ENCODE data around the gene EHBP1L1.

EHBP1L1 gene

GRCh38 chr11:65577756-65578109 lies 1.9 kb downstream of the EHBP1L1 start:
- no peak for DNase-seq (ENCODE audit: low read depth, low spot score)

DNA sequence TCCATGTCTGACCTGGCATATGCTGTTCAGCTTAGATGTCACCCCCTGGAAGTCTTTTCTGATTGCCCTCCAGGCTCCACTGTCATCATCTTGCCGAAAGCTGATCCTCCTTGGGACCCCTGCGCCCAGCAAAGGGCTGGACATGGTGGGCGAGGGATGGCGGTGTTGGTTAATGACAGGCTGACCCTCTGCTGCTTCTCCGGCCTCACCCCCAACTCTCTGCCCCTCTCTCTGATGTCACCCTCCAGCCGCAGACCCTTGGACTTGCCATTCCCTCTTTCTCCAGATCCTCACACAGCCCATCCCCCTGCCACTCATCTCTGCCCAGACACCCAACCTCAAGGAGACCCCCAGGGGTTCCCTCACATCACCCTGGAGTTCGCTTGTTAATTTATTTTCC lies 2.3 kb downstream of the EHBP1L1 start:
- DNase-seq (ENCODE audit: low read depth, low spot score): no peak

DNA sequence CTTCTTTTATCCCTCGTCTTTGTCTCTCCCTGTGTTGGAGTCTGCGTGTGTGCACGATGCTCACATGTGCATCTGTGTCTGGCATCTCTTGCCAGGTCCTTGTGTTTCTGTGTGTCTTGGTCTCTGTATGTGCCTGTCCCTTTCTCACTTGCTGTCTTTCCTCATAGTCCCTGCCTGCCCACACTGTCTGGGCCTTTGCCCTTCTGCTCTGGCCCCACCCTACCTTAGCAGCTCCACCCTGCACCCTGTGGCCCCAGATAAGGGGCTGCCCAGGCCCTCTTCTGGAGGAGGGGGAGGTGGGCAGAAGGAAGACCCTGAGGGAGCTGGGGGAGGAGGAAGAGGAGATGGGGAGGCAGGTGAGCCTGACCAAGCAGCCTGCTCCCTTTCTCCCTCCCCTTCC lies 2.8 kb downstream of the EHBP1L1 start:
- no peak for DNase-seq (ENCODE audit: low read depth, low spot score)

GRCh38 chr11:65579291-65579690 lies 3.4 kb downstream of the EHBP1L1 start:
- no peak for DNase-seq (ENCODE audit: low read depth, low spot score)

DNA sequence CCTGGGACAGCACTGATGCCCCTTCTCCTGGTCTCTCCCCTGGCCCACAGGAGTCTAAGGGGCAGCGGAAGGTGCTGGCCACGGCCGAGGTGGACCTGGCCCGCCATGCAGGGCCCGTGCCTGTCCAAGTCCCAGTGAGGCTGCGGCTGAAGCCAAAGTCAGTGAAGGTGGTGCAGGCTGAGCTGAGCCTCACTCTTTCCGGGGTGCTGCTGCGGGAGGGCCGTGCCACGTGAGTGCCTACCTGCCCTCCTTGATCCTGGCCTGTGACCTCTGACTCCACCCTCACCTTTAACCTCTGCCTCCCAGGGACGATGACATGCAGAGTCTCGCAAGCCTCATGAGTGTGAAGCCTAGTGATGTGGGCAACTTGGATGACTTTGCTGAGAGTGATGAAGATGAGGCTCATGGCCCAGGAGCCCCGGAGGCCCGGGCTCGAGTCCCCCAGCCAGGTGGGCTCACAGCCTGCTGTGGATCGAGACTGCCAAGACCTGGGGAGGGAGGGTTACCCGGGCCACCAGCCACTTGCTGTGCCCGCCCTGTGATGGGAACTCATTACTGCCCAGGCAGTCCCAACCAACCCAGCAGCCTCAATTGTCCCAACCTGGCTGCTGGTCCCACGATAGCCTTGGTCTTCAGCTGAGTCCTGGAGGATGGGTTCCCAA lies 4.3 kb downstream of the EHBP1L1 start:
- no peak for DNase-seq (ENCODE audit: low read depth, low spot score)

- DNase-seq (ENCODE audit: low read depth, low spot score): no peak
Measured at GRCh38 chr11:65580756-65581155, 4.9 kb downstream of the EHBP1L1 start.

DNA sequence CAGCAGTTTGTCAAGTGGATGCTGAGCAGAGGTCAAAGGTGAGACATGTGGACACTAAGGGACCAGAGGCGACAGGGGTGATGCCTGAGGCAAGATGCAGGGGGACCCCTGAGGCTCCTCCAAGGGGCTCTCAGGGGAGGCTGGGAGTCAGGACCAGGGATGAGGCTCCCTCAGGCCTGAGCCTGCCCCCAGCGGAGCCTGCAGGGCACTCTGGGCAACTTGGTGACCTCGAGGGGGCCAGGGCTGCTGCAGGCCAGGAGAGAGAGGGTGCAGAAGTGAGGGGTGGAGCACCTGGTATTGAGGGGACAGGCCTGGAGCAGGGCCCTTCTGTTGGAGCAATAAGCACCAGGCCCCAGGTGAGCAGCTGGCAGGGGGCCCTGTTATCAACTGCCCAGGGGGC lies 6.1 kb downstream of the EHBP1L1 start:
- no peak for DNase-seq (ENCODE audit: low read depth, low spot score)

DNA sequence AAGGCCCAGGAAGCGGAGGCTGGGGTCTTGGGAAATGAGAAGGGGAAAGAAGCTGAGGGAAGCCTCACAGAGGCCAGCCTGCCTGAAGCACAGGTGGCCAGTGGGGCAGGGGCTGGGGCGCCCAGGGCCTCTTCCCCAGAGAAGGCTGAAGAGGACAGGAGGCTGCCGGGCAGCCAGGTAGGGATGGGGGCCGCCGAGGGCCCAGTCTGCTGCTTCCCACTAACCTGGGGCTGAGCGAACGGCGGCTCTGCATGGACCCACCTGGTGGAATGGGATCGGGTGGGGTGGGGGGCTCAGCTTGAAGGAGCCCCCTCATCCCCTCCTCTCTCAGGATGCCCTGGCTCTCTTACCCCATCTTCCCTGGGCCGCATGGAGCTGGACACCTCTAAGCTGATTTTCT lies 7.7 kb downstream of the EHBP1L1 start:
- DNase-seq (ENCODE audit: low read depth, low spot score): no peak

DNA sequence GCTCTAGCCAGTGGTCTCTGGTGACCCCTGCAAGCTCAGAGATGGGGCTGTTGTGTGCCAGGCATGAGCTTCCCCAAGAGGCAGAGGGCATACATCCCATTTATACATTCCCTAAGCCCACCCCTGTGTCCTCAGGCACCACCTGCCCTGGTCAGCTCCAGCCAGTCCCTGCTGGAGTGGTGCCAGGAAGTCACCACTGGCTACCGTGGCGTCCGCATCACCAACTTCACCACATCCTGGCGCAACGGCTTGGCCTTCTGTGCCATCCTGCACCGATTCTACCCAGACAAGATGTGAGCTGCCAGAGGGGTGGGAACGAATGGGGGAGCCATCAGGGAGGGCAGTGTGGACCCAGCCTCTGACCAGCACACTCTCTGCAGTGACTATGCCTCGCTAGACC lies 8.3 kb downstream of the EHBP1L1 start:
- DNase-seq (ENCODE audit: low read depth, low spot score): no peak

GRCh38 chr11:65584723-65585171 lies 8.9 kb downstream of the EHBP1L1 start:
- DNase-seq (ENCODE audit: low read depth, low spot score): no peak

DNA sequence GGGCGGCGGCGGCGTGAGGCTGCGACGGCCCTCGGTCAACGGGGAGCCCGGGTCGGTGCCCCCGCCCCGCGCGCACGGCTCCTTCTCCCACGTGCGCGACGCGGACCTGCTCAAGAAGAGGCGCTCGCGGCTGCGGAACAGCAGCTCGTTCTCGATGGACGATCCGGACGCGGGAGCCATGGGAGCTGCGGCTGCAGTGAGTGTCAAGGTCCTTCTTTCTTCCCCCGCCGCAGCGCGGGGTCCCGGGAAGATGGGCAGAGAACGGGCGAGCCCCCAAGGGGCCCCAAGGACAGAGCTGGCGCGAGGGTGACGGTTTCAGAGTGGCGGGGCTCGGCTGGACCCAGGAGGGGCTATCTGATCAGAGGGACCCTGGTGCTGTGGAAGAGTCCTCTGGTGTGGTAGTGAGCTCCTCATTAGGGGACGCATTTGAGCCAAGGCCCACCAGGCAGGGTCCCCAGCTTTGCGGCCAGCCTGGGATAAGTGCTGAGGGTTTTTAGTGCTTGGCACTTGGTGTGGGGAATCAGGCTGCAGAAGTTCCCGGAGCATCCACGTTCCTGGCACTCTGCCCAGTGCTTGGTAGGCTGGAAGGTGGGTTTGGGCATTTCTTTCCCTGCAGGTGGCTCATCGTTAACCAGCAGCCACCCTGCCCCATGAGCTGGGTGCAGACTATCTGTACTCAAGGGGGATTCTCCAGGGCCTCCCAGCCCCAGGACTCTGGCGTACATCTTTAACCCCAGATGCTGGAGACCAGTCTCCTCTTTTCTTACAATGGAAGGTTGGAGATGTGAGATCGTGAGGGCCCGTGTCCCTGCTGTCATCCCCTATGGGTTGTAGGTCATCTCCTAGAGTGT lies 9.8 kb downstream of the EHBP1L1 start:
- no peak for DNase-seq (ENCODE audit: low read depth, low spot score)

DNA sequence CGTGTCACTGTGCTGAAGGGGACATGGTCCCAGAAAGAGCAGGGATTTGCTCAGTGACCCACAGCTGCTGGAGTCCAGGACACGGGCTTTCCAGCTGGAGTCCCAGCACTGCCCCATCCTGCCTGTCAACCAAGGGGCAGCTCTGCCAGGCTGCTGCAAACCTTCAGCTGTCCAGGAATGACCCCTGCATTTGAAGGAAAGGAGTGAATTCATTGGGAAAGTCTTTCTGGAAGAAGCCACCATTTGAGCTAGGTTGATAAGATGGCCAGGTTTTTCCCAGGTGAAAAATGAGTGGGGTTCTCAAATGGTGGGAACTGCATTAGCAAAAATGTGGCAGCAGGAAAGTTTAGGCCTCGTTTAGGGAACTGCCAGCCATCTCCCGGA lies 10.4 kb downstream of the EHBP1L1 start:
- DNase-seq (ENCODE audit: low read depth, low spot score): no peak

- DNase-seq (ENCODE audit: low read depth, low spot score): no peak
Measured at GRCh38 chr11:65586676-65587075, 10.8 kb downstream of the EHBP1L1 start.

- no peak for DNase-seq (ENCODE audit: low read depth, low spot score)
Measured at GRCh38 chr11:65588199-65589054, 12.6 kb downstream of the EHBP1L1 start.

GRCh38 chr11:65589444-65590239 lies 13.8 kb downstream of the EHBP1L1 start:
- DNase-seq (ENCODE audit: low read depth, low spot score): no peak

- DNase-seq (ENCODE audit: low read depth, low spot score): no peak
Measured at GRCh38 chr11:65590240-65590738, 14.4 kb downstream of the EHBP1L1 start.

DNA sequence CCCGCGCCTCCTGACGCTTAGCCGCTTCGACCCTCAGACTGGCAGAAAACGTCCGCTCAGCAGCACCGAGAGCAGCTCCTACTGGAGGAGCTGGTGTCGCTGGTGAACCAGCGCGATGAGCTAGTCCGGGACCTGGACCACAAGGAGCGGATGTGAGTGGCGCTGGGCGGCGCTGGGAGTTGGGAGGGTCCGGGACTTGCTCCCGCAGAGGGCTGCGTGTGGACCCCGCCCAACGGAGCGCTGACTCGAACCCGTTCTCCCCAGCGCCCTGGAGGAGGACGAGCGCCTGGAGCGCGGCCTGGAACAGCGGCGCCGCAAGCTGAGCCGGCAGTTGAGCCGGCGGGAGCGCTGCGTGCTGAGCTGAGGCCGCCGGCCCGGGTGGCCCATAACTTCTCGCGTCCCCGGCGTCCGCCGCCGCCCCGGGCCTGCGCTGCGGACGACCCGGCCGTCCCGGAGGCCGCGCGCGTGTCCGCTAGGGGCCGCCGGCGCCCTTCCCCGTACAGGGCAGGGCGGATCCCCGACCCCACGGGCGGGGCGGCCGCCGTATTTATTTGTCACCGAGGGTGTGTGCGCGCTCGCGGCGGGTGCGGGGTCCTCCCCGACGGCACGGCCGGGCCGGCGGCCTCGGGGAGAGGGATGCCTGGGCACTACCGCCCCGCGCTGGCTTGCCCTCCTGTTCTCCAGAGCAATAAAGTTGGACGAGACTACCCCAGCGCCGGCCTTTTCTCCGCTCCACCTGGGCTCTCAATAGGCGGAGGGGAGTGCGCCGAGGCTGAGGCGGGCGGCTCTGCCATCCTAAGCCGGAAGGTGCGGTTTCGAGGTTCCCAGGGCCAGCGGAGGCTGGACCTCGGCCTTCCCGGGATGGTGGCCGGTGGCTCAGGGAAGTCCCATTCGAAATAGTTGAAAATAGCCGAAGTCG lies 16.3 kb downstream of the EHBP1L1 start:
- DNase-seq (ENCODE audit: low read depth, low spot score): no peak

DNA sequence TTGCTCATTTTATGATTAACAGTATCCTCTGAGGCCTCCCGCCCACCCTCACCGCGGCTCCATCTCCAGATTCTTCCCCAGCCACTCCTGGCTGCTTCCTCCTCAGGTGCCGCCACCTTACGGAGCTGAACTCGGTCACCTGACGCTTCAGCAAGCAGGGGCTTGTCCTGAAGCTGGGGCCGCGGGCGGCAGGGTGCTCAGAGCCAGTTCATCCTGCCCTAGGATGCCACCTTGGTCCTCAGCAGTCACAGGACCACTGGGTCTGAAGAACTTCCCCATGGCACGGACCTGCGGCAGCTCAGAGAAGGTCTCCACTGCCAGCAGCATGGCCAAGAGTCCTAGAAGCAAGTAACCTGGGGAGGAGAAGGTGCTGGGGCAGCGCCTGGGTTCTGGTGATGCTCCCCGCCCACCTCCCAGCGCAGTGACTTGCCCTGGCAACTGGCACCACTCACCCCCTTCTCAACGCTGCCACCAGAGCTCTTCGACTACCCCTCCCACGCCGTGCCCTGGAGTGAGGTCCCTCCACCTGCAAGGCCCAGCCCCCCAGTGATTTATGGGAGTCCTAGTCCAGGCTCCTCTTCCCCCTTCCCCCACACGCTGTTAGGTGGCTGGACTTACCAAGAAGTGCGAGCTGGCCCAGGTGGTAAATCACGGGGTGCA lies 17.1 kb downstream of the EHBP1L1 start:
- DNase-seq (ENCODE audit: low read depth, low spot score): no peak

DNA sequence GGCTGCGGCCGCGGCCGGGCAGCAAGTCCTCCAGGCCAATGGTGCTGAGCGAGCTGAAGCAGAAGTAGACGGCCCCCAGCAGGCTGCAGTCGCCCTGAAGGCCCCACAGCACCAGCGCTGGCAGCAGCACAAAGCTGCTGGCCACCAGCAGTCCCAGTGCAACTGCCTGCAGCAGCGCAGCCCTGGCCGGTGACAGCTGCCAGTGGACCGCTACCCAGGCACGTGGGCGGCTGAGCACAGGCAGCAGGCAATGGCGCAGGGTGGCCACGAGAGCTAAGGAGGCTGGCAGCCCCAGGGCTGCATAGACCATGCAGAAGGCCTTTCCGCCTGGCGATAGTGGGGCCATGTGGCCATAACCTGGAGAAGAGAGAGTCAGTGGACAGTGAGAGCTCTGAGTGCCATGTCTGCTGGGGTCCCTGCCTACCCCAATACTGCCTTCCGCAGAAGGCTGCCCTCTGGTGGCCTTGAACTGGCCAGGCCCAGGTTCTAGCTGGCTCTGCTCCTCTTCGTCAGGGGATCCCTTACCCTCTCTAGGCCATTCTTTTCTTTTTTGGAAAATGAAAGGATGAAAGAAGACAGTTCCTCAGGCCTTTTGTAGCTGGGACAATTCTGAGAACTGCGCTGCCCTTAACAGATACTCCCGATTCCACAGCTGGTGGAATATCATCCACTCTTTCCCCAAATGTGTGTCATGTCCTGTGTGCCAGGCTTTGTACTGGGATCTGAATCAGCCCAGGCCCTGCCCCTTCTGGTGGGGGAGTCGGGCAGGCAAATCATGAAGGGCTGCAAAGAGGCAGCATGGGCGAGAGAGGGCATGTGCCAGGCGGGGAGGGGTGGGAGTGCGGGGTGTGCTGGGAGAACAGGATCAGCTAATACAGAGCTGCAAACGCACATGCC lies 17.9 kb downstream of the EHBP1L1 start:
- DNase-seq (ENCODE audit: low read depth, low spot score): no peak
